GM10266 (cell line): ENCODE results near the gene PDE11A.
A peak's percentile ranks its signal among the peaks of the same experiment; 100 is the strongest.

Source experiments
- DNase-seq: peaks from one replicate; pipeline ENCODE4 v3.0.0; 2012; ENCODE audit errors: extremely low spot score
- TF ChIP-seq, protein P1 (sequence below): IDR thresholded peaks from 2 replicates; pipeline ENCODE4 v1.5.1; 2012; ENCODE audit warnings: mild to moderate bottlenecking, low read depth; ENCODE audit not compliant: control insufficient read depth, insufficient read depth; ENCODE audit errors: missing control alignments

The PDE11A gene

DNA sequence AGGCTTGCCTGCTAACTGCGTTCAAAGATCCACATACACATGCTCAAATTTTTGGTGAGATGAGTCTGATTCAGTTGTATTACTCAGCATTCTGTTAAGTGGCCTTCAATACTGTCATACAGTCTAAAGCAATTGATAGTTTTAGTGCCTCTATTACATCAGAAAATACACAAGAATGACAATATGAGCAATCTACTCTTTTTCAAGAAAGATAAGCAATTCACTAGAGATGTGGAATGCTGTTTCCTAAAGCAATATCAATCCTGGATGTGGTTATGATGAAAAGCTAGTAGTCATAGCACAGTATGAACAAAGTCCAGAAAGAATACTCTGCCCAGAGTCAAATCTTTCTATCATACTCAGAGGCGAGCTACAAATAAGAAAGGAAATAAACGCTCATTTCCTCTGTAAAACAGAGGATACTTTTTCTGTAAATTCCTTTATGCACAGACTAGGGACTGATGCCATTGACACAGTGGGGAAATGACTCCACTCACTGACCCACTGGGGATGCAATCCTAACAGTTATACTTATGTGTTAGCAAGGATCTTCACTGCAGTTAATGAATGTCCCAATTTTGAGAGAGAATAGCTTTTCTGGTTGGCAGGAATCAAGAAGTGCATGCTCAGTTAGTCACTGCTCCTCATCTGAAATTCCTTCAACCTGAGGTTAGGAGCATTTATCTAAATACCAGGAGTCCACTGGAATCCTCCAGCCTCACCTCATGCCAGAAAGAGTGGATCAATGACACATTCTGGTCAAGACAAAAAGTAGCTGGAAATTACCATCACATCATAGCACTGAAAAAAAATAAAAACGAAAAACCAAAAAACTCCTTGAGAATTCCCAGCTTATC lies 83.3 kb downstream of the PDE11A start:
- DNase-seq: no peak
- TF ChIP-seq, protein P1, sequence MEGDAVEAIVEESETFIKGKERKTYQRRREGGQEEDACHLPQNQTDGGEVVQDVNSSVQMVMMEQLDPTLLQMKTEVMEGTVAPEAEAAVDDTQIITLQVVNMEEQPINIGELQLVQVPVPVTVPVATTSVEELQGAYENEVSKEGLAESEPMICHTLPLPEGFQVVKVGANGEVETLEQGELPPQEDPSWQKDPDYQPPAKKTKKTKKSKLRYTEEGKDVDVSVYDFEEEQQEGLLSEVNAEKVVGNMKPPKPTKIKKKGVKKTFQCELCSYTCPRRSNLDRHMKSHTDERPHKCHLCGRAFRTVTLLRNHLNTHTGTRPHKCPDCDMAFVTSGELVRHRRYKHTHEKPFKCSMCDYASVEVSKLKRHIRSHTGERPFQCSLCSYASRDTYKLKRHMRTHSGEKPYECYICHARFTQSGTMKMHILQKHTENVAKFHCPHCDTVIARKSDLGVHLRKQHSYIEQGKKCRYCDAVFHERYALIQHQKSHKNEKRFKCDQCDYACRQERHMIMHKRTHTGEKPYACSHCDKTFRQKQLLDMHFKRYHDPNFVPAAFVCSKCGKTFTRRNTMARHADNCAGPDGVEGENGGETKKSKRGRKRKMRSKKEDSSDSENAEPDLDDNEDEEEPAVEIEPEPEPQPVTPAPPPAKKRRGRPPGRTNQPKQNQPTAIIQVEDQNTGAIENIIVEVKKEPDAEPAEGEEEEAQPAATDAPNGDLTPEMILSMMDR: no peak

DNA sequence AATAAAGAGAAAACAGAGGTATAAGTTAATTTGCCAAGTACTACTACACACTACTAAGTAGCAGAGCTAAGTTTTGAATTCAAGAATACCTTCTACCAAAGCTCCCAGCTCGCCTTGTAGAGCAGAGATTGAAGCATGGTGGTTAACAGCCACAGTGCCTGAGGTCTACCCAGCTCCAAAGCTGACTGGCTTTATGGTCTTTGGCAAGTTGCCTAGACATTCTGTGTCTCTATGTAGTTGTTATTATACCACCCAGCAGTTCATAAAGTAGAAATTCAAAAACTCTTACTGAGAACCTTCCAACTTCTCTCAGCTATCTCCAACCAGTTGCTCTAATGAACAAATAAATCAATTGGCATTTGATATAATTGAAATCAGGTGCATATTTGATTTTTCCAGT lies 87.8 kb downstream of the PDE11A start:
- TF ChIP-seq, protein P1: no peak
- DNase-seq: no peak

DNA sequence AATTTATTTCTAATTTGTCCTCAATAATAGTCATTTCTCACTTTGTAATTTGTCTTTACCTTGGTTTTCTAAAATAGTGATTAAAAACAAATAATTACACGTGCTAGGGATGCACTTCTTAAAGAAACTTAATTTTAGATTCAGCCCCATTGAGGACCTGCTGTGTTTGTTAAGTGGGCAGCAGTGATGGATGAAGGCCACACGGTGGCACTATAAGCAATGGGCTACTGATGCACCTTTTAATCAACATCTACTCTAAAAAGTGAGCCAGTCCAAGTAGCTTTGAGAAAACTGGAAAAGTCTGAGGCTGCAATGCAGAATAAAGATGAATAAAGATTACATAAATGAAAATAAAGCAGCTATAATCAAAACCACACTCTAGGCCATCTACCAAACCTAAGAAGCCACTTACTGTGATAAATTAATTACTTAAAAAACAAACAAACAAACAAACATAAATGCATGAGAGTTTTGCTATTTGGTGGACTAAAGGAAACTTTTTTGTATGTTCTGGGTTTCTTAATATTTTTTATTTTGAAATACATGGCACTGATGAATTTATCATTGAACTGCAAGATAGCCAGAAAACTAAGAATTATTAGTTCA lies 89.3 kb downstream of the PDE11A start:
- DNase-seq: peak; percentile 47
- TF ChIP-seq, protein P1: peak; percentile 85

DNA sequence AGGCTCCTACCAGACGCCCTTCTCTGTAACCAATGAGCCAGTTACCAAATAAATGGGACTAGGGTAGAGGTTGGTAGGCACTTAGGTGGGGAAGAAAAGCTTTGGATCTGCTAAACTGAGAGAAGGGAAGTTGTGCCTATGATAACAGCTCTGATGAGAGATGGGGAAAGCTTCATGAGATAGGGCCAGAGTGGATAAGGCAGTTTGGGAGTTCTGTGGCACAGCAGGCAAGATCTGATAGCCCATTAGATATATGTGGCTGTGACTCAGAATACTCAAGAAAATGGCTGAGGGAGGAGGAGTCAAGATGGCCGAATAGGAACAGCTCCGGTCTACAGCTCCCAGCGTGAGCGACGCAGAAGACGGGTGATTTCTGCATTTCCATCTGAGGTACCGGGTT lies 99.8 kb downstream of the PDE11A start:
- no peak for DNase-seq
- TF ChIP-seq, protein P1: no peak

DNA sequence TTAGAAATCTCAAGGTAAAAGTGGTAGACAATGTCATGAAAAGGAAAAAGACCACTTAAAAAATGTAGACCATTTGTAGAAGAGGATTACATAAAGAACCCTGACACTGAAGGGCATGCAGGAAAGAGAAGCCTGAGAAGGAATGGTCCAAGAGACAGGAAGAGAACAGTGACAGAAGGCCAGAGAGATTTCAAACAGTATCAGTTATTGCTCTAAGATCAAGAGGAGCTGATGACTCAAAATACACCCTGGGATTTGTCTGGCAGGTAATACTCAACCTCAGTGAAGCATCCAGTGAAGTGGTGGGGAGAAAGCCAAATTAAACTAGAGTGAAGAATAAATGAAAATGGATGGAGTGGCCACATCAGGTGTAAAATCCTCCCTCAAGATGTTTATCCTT lies 100.5 kb downstream of the PDE11A start:
- DNase-seq: no peak

DNA sequence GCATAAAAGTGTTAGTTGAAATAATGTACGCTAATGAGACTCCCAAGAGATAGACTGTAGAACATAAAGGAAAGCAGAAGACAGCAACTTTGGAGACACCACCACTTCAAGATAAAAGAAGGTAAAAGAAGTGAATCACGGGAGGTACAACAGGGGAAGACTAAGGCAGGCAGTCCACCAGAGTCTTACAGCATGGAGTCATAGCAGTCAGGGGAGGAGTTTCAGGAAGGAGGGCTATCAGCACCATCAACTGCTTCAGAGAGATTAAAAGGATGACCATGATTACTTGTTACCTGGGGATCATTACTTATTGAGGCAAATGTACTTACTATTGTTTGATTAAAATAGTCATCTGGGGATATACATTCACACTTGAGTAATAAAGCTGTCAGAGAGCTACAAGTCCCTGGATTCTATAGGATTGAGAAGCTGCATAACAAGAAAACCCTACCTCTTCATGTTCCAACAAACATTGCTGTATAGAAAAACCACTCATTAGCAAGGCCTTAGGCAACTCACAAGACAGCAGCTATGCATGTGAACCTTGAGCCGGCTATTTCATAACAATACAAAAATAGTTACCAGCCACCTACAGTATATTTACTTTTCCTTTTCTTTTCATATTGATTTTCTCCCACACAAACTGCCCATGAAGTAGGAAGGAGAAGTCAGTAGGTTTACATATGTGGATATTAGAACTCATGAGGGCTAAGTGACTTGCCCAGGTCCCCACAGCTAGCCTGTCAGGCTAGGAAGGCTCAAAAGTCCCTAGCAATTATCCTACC lies 101.7 kb downstream of the PDE11A start:
- no peak for DNase-seq
- TF ChIP-seq, protein P1: no peak

More for the DNA sequence above, 100.5 kb downstream of the PDE11A start:
- TF ChIP-seq, protein P1: no peak
